Stimulated activated CD8-positive, alpha-beta memory T cell treated with anti-CD3 and anti-CD28 coated beads, Interleukin-4, amount 100 ng/mL, for 4 hours (primary cell): ENCODE results near the gene CCNB2.
"Not testable (repeated sequence)": the region's sequence is repeated elsewhere in the genome, so short reads cannot be mapped to it uniquely, and the experiment has no call there.

Experiments
- DNase-seq, 2 donors: peaks; one replicate each; pipeline ENCODE4 v3.0.0-alpha.2; 2020; ENCODE audit warnings: low read depth in 2 of 2, low spot score in 1 of 2

Gene CCNB2

DNA sequence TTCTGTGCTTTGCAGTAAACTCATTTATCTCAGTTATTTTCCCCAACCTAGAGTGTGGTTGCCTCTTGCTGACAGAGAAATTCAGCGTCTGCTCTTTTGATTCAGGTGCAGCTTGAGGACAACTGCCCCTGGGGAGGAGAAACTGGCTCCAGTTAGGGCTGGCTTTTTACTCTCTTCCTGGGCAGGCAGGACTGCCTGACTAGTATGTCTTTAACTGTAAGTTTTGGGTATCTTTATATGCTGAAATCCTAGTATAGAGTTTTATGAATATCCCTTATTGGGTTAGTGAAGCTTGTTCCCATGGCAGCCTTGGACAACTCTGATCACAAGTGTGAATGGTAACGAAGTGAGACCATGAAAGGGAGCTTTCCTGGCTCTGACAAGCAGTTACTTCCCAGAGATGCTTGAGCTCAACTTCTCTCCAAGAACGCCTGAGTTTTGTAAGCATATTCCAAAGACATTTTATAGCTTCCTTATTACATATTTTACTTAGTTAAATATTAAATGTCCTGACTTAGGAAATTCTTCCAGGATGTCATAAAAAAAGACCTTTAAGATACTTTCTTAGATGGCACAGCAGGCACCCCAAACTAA, 27.1 kb downstream of the CCNB2 start:
- no peak for DNase-seq

DNA sequence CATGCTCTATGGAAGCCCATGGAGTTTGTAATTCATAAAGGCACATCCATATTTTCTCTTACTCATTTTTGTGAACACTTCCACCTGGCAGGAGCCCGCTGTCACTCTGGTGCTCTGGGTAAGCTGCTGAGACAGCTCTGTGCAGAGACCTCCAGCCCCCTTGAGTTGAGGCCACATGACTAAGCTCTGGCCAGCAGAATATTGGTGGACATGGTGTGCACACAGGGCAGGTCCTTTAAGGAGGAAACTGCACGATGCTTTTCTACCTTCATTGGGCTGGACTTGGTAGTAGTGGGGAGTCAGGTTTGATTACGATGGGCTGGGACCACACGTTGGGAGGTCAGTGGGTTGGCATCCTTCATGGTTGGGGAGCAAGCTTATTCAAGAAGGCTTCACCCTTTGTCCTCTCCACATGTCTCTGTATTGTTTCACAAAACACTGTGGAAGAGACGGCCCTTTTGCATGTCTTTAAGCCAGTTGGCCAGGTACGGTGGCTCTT, 29.0 kb downstream of the CCNB2 start:
- DNase-seq: no peak

DNA sequence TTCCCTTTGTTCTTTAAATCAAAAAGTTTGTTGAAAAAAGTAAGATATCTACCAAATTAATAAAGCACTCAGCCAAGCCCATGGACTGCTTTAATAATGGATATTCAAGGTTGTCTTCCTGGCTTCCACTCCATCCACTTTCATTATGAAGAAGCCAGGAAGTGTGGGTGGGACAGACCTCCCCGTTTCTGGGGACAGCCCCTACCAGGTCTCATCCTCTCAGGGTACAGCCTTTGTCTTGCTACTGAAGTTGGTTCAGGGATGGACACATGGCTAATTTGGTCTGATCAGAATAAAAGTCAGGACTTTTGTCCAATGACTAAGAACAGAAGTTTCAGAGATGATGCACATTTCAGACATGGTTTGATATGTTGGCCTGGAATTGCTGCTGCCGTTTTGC, 32.6 kb downstream of the CCNB2 start:
- DNase-seq: no peak

DNA sequence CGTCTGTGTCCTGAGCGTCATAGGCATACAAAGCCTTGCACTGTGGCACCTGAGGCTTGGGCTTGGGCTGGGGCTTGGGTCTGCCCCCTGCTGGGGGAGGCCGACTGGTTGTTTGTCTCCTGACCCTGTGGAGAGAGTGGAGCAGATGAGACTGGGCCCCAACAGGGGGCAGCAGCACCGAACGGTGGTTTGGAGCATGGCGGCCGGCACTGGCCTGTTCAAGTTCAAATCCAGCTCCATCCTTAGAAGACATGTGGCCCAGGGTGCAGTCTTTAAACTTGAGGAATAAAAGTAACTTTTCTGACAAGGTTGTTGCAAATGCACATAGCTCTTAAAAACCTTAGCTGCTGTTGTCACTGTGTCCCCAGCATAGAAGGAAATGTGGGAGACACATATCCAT, 33.3 kb downstream of the CCNB2 start:
- peak in 1 of 2 donors; percentile 4 for DNase-seq

DNA sequence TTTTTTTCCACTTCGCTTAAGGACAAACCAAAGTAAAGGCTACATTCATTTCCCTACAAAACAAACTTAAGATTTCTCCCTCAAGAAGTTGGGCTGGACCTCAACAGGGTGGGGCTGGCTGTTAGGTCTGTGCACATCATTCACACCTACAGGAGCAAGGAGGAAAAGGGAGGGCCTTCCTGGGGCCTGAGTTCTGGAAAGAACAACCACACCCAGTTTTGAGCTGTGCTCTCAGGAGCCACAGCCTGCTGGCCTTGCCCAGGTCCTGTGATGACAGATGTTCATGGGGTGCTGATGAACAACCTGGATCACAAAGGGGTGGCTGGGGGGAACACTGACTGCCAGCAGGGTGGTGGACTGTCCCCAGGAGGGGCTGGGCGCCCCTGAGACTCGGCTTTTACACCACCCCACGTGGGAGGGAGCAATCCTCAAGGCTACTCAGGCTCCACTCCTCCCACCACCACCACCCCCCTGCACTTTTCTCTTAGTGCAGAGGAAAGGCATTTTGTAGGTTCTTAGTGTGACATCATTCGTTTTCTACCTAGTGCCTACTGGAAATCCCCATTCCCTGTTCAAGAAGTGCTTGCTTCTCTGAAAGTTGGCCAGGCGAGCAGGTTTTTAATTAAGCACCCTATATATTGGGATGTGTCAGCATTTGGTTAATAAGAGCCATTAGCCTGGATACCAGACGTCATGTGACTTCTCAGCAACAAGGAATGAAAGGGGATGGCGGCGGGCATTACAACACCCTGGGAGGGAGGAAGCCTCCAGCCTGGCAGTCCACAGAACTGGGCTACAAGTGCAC, 35.7 kb downstream of the CCNB2 start:
- no peak for DNase-seq

DNA sequence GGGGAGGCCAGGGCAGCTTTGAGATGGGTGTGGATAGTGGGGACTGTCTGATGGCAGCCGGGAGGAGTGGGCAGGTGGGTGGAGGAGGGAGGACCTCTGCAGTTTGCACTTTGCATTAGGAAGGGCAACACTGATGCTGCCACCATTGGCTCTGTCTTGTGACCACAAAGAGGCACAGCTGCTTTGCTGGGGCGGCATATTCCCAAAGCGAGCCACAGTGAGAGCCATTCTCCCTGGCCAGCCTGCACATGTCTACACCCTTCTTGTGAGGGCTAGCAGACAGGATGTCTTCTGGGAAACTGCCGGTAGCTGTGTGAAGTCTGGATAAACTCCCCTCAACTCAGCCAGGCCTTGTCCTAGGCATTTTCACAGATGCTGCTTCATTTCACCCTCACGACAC, 38.3 kb downstream of the CCNB2 start:
- DNase-seq: no peak

DNA sequence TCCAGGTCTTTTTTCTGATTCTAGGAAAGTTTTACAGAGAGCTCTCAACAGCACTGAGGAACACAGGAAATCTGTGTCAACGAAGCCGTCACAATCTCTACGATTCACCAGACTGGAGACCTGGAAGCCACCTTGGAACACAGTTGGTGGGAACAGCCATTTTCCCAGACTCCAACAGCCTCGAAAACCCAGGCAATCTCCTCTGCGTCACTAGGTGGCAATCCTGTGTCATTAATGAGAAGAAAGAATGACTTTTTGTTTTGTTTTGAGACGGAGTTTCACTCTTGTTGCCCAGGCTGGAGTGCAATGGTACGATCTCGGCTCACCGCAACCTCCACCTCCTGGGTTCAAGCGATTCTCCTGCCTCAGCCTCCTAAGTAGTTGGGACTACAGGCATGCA, 39.6 kb downstream of the CCNB2 start:
- not testable (repeated sequence) for DNase-seq

DNA sequence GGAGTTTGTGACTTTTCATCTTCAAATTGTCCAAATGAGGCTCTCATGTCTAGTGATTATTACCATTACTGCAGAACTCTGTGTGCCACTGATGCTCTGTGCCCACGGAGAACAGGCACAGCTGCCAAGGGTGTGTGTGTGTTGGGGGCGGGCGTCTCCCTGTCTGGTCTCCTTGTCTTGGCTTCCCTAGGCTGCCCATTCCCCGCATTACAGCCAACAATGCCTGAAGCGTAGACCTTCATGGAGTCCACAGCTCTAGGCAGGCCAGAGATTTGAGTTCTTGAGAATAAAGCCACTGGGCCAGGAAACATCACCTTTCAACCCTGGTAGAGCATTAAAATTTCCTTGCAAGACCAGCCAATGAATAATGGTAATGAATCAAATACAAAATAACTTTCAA, 42.7 kb downstream of the CCNB2 start:
- no peak for DNase-seq

DNA sequence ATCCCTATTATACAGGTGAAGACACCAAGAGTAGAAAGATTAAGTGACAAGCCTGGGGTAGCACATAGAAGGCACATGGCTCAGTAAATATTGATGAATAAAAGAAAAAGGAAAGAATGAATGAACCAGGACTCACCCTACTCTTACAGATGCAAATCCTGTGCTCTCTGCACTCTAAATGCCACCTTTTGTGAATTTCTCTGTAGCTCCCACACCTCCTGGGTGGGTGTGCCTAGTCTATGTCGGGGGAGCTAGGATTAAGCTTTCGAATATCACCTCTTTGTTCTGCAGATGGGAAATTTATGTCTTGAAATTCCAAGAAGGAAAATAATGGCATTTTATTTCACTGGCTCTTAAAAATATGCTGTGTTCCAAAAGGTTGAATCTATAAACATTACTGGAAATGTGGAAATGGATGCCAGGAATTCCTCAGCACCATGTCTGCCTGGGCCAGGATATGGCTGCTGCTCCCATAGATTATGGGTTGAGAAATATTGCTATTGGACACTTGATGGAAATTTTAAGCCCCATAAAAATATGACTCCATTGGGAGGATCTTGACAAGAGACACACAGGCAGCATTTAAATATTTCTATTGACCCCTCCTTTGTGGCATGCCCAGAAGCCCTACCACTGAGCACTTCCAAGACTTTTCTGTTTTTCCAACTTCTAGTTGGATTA, 43.3 kb downstream of the CCNB2 start:
- DNase-seq: no peak

DNA sequence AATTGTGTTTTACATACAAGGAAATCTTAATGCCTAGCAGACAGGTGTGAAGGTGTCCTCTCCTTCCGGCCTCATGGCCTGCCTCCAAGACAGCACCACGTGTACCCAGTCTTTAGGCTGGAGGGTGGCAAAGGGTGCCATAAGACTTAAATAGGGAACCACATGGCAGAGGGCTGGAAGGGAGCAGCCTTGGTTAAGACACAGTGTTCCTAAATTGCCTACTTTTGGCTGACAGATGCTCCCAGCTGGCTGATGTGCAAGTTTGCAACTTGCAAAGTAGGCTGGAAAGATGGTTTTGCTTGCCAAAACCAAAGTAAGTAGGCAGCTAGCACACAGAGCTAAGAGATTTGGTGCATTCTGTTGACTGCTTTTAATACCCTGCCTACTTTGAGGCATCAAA, 45.2 kb downstream of the CCNB2 start:
- DNase-seq: no peak

DNA sequence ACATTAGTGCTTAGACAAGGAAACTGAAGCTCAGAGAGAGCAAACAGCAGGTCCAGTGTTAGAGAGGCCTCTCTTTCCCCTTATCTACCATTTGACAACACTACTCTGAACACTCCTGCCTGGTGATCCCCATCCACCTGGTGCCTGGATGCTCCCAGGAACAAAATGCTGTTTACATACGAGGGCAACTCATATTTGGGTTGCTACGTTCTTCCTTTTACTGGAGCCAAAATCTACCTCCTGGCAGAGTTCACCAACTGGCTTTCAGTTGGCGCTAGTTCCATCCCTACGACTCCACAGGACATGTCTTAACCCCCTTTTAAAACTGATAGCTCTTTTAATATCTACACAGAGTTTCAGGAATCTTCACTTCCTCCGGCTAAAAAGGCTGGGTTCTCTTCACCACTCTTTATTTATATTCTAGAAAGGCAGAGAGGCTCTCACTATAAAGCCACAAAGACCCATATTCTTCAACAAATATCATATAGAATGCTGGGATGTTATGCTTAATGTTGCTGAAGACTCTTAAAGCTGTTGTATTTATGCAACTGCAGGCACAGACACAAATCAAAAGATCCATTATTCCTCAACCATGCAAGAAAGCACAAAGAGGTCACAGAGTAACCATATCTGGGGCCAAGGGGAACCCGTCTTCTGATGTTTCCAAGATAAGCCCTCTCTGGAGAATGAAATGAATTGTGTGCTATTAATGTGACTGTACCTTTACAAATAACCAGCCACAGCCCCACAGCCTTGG, 47.9 kb downstream of the CCNB2 start:
- no peak for DNase-seq

DNA sequence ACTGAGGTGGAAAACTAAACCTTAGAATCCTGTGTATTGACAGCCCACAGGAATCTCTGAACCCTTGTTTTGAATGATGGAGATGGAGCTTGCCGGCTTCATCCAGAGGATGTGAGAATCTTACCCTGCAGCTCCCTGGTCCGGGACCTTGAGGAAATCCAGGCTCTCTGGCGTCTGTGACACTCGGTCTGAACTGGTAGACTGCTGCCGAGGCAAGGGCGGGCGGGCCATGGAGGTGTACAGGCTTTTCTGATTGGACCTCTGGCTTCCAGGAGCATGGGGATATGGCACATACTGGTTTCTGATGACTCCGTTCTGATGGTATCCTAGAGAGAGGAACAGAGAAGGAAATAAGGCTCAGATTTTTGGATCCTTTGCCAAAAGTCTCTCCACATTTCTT, 48.5 kb downstream of the CCNB2 start:
- DNase-seq: no peak

DNA sequence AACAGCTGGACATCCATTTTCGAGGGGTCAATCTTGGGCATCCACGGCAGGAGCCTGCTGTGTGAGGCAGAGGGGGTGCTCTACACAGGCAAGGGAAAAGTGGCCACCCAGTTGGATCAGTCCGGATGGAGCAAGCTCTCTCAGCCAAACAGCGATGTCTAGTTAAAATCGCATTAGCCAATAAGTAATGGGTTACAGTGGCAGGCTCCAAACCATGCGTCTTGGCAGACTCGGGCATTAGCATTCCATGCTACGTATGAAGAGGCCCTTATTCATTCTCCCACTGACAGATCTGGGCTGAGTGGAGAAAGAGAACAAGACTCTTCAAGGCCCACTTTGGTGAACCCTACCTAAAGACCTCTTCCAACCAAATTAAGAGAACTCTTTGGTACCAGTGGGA, 49.3 kb downstream of the CCNB2 start:
- DNase-seq: no peak

DNA sequence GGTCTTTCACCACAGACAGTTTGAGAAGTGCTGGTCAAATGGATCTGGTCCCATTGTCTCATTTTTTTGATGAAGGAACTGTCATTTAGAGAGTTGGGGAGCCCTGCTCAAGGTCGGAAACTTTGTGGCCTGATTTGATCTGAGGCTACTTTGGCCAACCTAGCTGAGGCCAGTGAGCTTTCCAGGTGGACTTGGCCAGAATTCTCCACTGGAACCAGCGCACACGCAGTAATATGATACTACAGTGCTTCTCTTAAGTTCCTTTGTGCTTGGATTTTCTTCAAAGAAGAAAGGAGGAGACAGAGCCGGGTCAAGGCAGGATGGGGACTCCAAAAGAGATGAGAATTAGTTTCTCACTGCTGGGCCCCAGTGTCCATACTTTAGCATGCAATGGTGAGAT, 50.5 kb downstream of the CCNB2 start:
- DNase-seq: no peak

DNA sequence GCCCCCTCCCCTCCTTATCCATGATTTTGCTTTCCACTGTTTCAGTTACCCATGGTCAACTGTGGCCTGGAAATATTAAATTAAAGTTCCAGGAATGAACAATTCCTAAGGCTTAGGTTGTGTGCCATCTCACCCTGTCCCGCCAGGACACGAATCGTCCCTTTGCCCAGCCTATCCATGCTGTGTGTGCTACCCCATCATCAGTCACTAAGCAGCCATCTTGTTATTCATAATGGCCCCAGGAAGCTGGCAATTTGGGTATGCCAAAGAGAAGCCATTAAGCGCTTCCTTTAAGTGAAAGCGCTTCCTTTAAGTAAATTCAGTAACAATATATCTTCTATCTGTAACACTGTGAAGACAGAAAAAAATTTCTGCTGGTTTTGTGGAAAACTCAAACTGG, 52.5 kb downstream of the CCNB2 start:
- no peak for DNase-seq

DNA sequence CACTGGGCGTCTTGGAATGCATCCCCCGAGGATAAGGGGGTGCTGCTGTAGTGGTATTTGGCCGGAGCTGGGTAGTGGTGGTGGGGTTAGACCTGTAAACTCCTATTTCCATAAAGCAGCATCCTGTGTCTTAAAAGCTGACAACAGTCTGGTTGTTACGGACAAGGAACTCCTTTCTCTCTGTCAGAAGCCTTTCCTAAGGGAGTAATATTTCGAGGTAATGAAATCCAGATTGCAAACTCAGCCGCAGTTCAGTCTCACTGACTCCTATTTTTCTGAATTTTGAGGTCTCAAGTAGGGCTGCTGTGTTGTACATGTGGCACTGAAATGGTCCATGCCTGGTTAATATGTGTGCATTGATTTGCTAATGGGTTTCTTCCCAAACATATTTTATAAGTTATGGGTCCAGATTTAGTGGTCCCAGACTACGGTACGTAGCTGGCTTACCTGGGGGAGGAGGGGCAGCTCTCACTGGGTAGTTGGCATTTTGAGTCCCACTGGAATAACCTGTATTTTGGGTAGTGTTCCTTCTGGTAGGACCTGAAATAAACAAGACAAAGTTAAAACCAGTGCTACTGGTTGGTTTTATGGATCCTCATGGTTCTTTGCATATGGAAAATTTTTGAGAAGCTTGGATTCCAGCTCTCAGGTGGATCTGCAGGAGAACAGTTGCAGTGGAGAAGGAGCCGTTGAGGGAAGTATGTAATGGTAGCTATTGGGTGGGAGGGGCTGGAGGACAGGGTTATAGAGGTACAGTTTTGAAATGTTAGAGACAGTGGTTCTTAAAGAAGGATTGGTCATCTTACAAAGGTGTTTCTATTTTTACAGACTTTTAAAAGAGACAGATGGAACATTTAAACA, 53.1 kb downstream of the CCNB2 start:
- no peak for DNase-seq

DNA sequence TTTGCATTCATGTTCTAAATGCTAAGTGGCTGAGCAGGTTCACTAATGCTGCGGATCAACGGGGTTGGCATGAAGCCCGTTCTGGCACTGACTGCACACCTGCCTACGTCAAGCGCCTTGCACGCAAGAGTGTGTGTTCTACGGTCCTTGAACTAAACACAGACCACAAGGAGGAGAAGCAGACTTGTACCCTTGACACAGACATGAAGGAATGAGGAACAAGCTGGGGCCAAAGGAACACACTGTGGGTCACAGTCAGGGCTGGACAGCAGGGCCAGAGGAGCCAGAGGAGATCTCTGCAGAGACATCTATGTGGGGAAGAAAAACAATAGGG, 53.7 kb downstream of the CCNB2 start:
- no peak for DNase-seq

DNA sequence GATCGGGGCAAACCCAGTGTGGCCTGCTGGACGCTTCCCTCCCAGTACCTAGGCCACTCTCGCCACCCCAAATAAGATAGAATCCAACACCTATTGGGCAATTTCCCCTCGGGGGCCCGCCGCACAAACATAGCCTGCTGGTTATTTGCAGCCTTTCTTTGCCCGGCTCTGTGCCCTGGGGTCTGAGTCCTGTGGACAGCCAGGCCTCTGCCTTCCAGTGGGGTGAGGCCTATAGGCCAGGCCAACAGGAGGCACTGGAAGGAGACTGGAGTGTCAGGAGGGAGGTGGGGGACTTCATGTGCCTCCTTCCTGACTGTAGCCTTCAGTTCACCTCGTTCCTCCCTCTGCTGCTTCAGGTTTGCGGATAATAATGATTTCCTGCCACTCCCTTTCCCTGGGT, 54.3 kb downstream of the CCNB2 start:
- no peak for DNase-seq

DNA sequence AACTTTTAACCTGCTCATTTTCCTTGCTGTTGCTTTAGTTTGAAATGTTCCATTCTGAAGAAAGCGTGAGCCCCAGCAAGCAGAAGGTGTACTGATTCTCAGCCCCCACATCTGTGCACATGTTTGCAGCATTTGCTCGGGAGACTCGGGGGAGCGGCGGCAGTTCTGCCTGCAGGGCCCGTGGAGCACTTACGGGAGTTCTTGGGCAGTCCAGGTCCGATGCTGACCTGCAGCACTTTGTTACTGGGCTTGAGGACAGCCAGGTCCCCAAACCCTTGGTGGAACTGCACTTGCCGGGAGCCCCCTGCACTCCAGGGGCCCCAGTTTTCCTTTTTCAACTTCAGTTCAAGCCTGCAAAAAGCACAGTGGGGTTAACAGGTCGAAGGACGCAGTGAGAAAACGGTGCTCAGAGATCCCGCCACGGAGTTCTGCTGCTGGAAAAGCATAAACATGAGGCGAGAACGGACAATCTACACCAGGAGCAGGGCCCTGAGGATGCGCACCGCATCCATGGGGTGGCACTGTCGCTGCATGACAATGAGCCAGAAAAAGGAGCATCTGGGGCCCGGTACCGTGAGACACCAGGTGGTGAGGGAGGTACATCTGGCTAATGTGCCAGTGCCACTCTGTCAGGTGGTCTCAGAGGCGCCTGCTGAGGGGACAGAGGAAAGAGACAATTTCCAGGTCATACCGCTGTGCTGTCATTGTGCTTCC, 56.1 kb downstream of the CCNB2 start:
- no peak for DNase-seq

DNA sequence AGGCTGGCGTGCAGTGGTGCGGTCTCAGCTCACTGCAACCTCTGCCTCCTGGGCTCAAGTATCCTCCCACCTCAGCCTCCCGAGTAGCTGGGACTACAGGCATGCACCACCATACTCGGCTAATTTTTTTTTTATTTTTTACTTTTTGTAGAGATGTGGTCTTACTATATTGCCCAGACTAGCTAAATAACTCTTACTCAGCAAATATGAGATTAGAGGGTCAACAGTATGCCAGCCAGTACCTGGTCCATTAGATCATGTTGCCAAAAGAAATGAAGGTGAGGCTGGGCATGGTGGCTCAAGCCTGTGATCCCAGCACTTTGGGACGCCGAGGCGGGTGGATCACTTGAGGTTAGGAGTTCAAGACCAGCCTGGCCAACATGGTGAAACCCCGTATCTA, 57.1 kb downstream of the CCNB2 start:
- not testable (repeated sequence) for DNase-seq
